Measurements from ENCODE around the gene NME1.

- no peak for TF ChIP-seq CTCF (IDR thresholded peaks at IDR 0.05)
- TF ChIP-seq POLR2A (IDR thresholded peaks at IDR 0.05) = no peak
These were observed 35.0 kb downstream of the NME1 start for GRCh38 chr17:51188271-51188833.
